Dendritic cell treated with granulocyte-macrophage colony-stimulating factor and Interleukin-4, amounts not matched to agents 40 ng/mL and 50 ng/mL, for 4 days (primary cell): ENCODE measurements around the gene CBX7.
A peak's percentile ranks its signal among the peaks of the same experiment; 100 is the strongest.

ENCODE experiments used
- H3K27ac Mint-ChIP-seq: one replicate; pipeline ENCODE4 v1.8.0; 2022; ENCODE audit warnings: mild to moderate bottlenecking, mixed read lengths
- H3K27me3 Mint-ChIP-seq: one replicate; pipeline ENCODE4 v1.8.0; 2022; ENCODE audit warnings: mild to moderate bottlenecking, mixed read lengths
- H3K36me3 Mint-ChIP-seq: one replicate; pipeline ENCODE4 v1.8.0; 2022; ENCODE audit warnings: low read depth, mixed read lengths
- H3K4me1 Mint-ChIP-seq: one replicate; pipeline ENCODE4 v1.8.0; 2022; ENCODE audit warnings: low read depth, mixed read lengths
- H3K4me3 Mint-ChIP-seq: one replicate; pipeline ENCODE4 v1.8.0; 2022; ENCODE audit warnings: mild to moderate bottlenecking, moderate library complexity, mixed read lengths
- H3K9me3 Mint-ChIP-seq: one replicate; pipeline ENCODE4 v1.8.0; 2022; ENCODE audit warnings: mixed read lengths
- intact Hi-C: fragments of 100-400 bp; cut with micrococcal nuclease; formaldehyde crosslinking; loops from one replicate; pipeline ENCODE4 v1.15.0; 2022

Gene CBX7

GRCh38 chr22:39132281-39132680 lies 20.2 kb downstream of the CBX7 start:
- no peaks in the 10 kb centered on the region for H3K9me3 Mint-ChIP-seq
- intact Hi-C loops = no loop called here
- no peak overlapping the region for H3K4me3 Mint-ChIP-seq
- H3K36me3 Mint-ChIP-seq = peaks cover 29% of the 10 kb centered on the region
- H3K27me3 Mint-ChIP-seq = peaks cover 10% of the 10 kb centered on the region
- peaks cover 61% of the 10 kb centered on the region for H3K4me1 Mint-ChIP-seq
- H3K27ac Mint-ChIP-seq = peak overlapping the region; percentile 96

- Mint-ChIP-seq H3K27ac (peak overlapping the region; percentile 96), H3K36me3 (peaks cover 29% of the 10 kb centered on the region), H3K9me3 (no peaks in the 10 kb centered on the region), H3K4me1 (peaks cover 66% of the 10 kb centered on the region), H3K27me3 (peaks cover 9% of the 10 kb centered on the region), H3K4me3 (peak overlapping the region; percentile 49)
- intact Hi-C loops = no loop called here
These were observed 21.3 kb downstream of the CBX7 start for GRCh38 chr22:39130892-39131855.

GRCh38 chr22:39130152-39130704 lies 22.3 kb downstream of the CBX7 start:
- Mint-ChIP-seq H3K4me3 (peak overlapping the region; percentile 17), H3K36me3 (peaks cover 29% of the 10 kb centered on the region), H3K27me3 (peaks cover 9% of the 10 kb centered on the region), H3K9me3 (no peaks in the 10 kb centered on the region), H3K27ac (peak overlapping the region; percentile 96), H3K4me1 (peaks cover 64% of the 10 kb centered on the region)
- intact Hi-C loops = no loop called here

- H3K9me3 Mint-ChIP-seq = no peaks in the 10 kb centered on the region
- peaks cover 4% of the 10 kb centered on the region for H3K27me3 Mint-ChIP-seq
- H3K4me3 Mint-ChIP-seq = no peak overlapping the region
- intact Hi-C loops = no loop called here
- H3K36me3 Mint-ChIP-seq = peaks cover 29% of the 10 kb centered on the region
- H3K4me1 Mint-ChIP-seq = peaks cover 59% of the 10 kb centered on the region
- H3K27ac Mint-ChIP-seq = peak overlapping the region; percentile 96
These were observed 22.7 kb downstream of the CBX7 start for GRCh38 chr22:39129746-39130145.

- Mint-ChIP-seq H3K9me3 (no peaks in the 10 kb centered on the region), H3K36me3 (peaks cover 28% of the 10 kb centered on the region), H3K4me1 (peaks cover 63% of the 10 kb centered on the region), H3K27ac (peak overlapping the region; percentile 96), H3K27me3 (peaks cover 4% of the 10 kb centered on the region), H3K4me3 (no peak overlapping the region)
- intact Hi-C loops = no loop called here
These were observed 23.4 kb downstream of the CBX7 start for GRCh38 chr22:39129081-39129480.

GRCh38 chr22:39128508-39128907 lies 24.0 kb downstream of the CBX7 start:
- Mint-ChIP-seq H3K27me3 (peaks cover 6% of the 10 kb centered on the region), H3K27ac (peak overlapping the region; percentile 96), H3K36me3 (peaks cover 22% of the 10 kb centered on the region), H3K9me3 (no peaks in the 10 kb centered on the region), H3K4me1 (peaks cover 63% of the 10 kb centered on the region), H3K4me3 (no peak overlapping the region)
- intact Hi-C loops = no loop called here

GRCh38 chr22:39125622-39126021 lies 26.9 kb downstream of the CBX7 start:
- peaks cover 6% of the 10 kb centered on the region for H3K36me3 Mint-ChIP-seq
- H3K27ac Mint-ChIP-seq = no peak overlapping the region
- H3K27me3 Mint-ChIP-seq = peaks cover 12% of the 10 kb centered on the region
- peaks cover 41% of the 10 kb centered on the region for H3K4me1 Mint-ChIP-seq
- H3K9me3 Mint-ChIP-seq = no peaks in the 10 kb centered on the region
- intact Hi-C loops = no loop called here
- no peak overlapping the region for H3K4me3 Mint-ChIP-seq

GRCh38 chr22:39123751-39124581 lies 28.5 kb downstream of the CBX7 start:
- Mint-ChIP-seq H3K27ac (peak overlapping the region; percentile 75), H3K27me3 (peaks cover 9% of the 10 kb centered on the region), H3K4me3 (peak overlapping the region; percentile 37), H3K36me3 (no peaks in the 10 kb centered on the region), H3K9me3 (no peaks in the 10 kb centered on the region), H3K4me1 (peaks cover 25% of the 10 kb centered on the region)
- intact Hi-C loops = no loop called here

- Mint-ChIP-seq H3K9me3 (no peaks in the 10 kb centered on the region), H3K4me1 (peaks cover 24% of the 10 kb centered on the region), H3K27me3 (peaks cover 13% of the 10 kb centered on the region), H3K4me3 (no peak overlapping the region), H3K36me3 (no peaks in the 10 kb centered on the region), H3K27ac (no peak overlapping the region)
- intact Hi-C loops = no loop called here
These were observed 29.6 kb downstream of the CBX7 start for GRCh38 chr22:39122772-39123470.

- H3K4me1 Mint-ChIP-seq = peaks cover 25% of the 10 kb centered on the region
- intact Hi-C loops = no loop called here
- no peaks in the 10 kb centered on the region for H3K9me3 Mint-ChIP-seq
- no peaks in the 10 kb centered on the region for H3K36me3 Mint-ChIP-seq
- H3K27ac Mint-ChIP-seq = no peak overlapping the region
- peaks cover 13% of the 10 kb centered on the region for H3K27me3 Mint-ChIP-seq
- no peak overlapping the region for H3K4me3 Mint-ChIP-seq
These were observed 31.5 kb downstream of the CBX7 start for GRCh38 chr22:39120983-39121382.

- no peak overlapping the region for H3K4me3 Mint-ChIP-seq
- no peaks in the 10 kb centered on the region for H3K36me3 Mint-ChIP-seq
- peaks cover 29% of the 10 kb centered on the region for H3K4me1 Mint-ChIP-seq
- H3K27ac Mint-ChIP-seq = peak overlapping the region; percentile 52
- intact Hi-C loops = loop anchor here (5.0 kb wide), 3 partner anchors 110 to 245 kb away; partner anchors contain the start of gene CBX6
- peaks cover 20% of the 10 kb centered on the region for H3K27me3 Mint-ChIP-seq
- no peaks in the 10 kb centered on the region for H3K9me3 Mint-ChIP-seq
These were observed 34.8 kb downstream of the CBX7 start for GRCh38 chr22:39117585-39118191.

GRCh38 chr22:39115977-39116621 lies 36.4 kb downstream of the CBX7 start:
- Mint-ChIP-seq H3K9me3 (no peaks in the 10 kb centered on the region), H3K27ac (no peak overlapping the region), H3K36me3 (no peaks in the 10 kb centered on the region), H3K4me1 (peaks cover 32% of the 10 kb centered on the region), H3K27me3 (peaks cover 22% of the 10 kb centered on the region), H3K4me3 (no peak overlapping the region)
- intact Hi-C loops = loop anchor here (5.0 kb wide), 3 partner anchors 109 to 244 kb away; partner anchors contain the start of gene CBX6
